Sigmoid colon (tissue), 4 donors: Measurements from ENCODE around the gene MTG2.

Experiments used
- CTCF ChIP-seq, 4 experiments: fragments of 450-650 bp in 3 of 4; fragments of 200-600 bp in 1 of 4; IDR thresholded peaks; one replicate each; pipeline ENCODE4 v1.5.1; 2016 to 2019; ENCODE audit warnings: antibody characterized with exemption in 4 of 4, mild to moderate bottlenecking in 3 of 4, moderate library complexity in 2 of 4
- EP300 ChIP-seq, 4 donors: sonication (generic); formaldehyde crosslinking; IDR thresholded peaks; one replicate each; pipeline ENCODE4 v1.6.1; 2017; ENCODE audit warnings: antibody characterized with exemption in 4 of 4
- POLR2A ChIP-seq, 2 donors: fragments of 450-650 bp; IDR thresholded peaks; one replicate each; pipeline ENCODE4 v1.6.1; 2016; ENCODE audit warnings: antibody characterized with exemption in 2 of 2, mild to moderate bottlenecking in 2 of 2, moderate library complexity in 2 of 2
- POLR2AphosphoS5 ChIP-seq, 4 donors: sonication (generic); formaldehyde crosslinking; IDR thresholded peaks; one replicate each; pipeline ENCODE4 v1.6.1; 2017; ENCODE audit warnings: antibody characterized with exemption in 4 of 4

GRCh38 chr20:62138912-62139311 lies 43.9 kb upstream of the MTG2 start:
- TF ChIP-seq CTCF (IDR thresholded peaks at IDR 0.05) (no peak), POLR2AphosphoS5 (IDR thresholded peaks at IDR 0.05) (no peak), POLR2A (IDR thresholded peaks at IDR 0.05) (no peak), EP300 (IDR thresholded peaks at IDR 0.05) (no peak)
